IPS-18a (cell line): ENCODE data around the gene RNF151.
"Not testable (repeated sequence)": the region's sequence is repeated elsewhere in the genome, so short reads cannot be mapped to it uniquely, and the experiment has no call there.

Source experiments
- H3K27ac ChIP-seq: one replicate; pipeline ENCODE4 v1.5.1; 2013; ENCODE audit warnings: low read length
- H3K27me3 ChIP-seq: one replicate; pipeline ENCODE4 v1.6.1; 2013; ENCODE audit warnings: mild to moderate bottlenecking, low read length; ENCODE audit not compliant: control insufficient read depth, insufficient read depth
- H3K36me3 ChIP-seq: one replicate; pipeline ENCODE4 v1.6.1; 2013; ENCODE audit warnings: low read depth, low read length; ENCODE audit not compliant: control insufficient read depth
- H3K4me1 ChIP-seq: one replicate; pipeline ENCODE4 v1.6.1; 2013; ENCODE audit warnings: low read depth, low read length; ENCODE audit not compliant: control insufficient read depth
- H3K4me3 ChIP-seq: one replicate; pipeline ENCODE4 v1.5.1; 2013; ENCODE audit warnings: low read length
- H3K9ac ChIP-seq: one replicate; pipeline ENCODE4 v1.6.1; 2013; ENCODE audit warnings: mild to moderate bottlenecking, low read length, moderate library complexity
- H3K9me3 ChIP-seq: one replicate; pipeline ENCODE4 v1.6.1; 2013; ENCODE audit warnings: low read depth, low read length; ENCODE audit not compliant: control insufficient read depth

Gene RNF151, protein sequence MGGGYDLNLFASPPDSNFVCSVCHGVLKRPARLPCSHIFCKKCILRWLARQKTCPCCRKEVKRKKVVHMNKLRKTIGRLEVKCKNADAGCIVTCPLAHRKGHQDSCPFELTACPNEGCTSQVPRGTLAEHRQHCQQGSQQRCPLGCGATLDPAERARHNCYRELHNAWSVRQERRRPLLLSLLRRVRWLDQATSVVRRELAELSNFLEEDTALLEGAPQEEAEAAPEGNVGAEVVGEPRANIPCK

GRCh38 chr16:1966460-1966859 is at the start of gene RNF151:
TSS of gene RNF151 (plus strand) at chr16:1966856. CDS start at chr16:1966882, 26 bp downstream.
- no peaks in the 10 kb centered on the region for H3K27me3 ChIP-seq
- peaks cover 26% of the 10 kb centered on the region for H3K36me3 ChIP-seq
- no peak within 1 kb of the TSS for H3K27ac ChIP-seq
- peak within 1 kb of the TSS; percentile 91 for H3K9ac ChIP-seq
- H3K4me1 ChIP-seq, result peaks cover 4% of the 10 kb centered on the region
- H3K9me3 ChIP-seq, result no peaks in the 10 kb centered on the region
- peak within 1 kb of the TSS; percentile 80 for H3K4me3 ChIP-seq

DNA sequence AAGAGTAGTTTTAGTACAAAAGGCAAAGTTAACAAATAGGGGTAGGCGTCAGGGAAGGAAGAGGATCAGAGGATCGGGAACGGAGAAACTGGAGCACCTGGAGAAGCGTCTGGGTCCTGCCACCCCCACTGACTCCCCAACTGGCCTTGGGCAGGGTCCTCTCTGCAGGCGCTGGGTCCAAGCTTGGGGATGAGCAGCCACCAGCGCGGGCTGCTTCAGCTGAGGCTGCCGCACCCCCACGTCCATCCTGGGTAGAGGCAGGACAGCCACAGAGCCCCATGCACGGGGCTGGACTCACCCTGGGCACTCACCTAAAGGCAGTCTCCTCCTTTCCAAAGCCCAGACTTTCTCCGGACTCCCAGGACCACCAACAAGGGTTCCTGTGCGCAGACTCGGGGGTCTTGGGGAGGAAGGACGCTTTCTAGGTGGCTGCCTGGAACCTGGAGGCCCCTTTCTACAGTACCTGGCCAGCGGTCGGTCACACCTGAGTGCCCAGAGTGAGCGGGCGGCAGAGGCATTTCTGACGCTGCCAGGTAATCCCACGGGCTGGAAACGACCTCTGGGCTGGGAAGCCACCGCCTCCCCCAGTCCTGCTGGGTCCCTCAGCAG is 49.5 kb upstream of the RNF151 start:
- peaks cover 22% of the 10 kb centered on the region for H3K4me1 ChIP-seq
- peaks cover 76% of the 10 kb centered on the region for H3K27me3 ChIP-seq

GRCh38 chr16:1917665-1918350 is 48.8 kb upstream of the RNF151 start:
- Histone ChIP-seq H3K36me3 (no peaks in the 10 kb centered on the region), H3K4me1 (peaks cover 22% of the 10 kb centered on the region), H3K4me3 (peak overlapping the region; percentile 16), H3K27me3 (peaks cover 82% of the 10 kb centered on the region), H3K9me3 (no peaks in the 10 kb centered on the region), H3K9ac (no peak overlapping the region), H3K27ac (no peak overlapping the region)

More for the DNA sequence above, 49.5 kb upstream of the RNF151 start:
- Histone ChIP-seq H3K4me3 (peak overlapping the region; percentile 16), H3K27ac (no peak overlapping the region), H3K36me3 (no peaks in the 10 kb centered on the region), H3K9me3 (no peaks in the 10 kb centered on the region), H3K9ac (no peak overlapping the region)

DNA sequence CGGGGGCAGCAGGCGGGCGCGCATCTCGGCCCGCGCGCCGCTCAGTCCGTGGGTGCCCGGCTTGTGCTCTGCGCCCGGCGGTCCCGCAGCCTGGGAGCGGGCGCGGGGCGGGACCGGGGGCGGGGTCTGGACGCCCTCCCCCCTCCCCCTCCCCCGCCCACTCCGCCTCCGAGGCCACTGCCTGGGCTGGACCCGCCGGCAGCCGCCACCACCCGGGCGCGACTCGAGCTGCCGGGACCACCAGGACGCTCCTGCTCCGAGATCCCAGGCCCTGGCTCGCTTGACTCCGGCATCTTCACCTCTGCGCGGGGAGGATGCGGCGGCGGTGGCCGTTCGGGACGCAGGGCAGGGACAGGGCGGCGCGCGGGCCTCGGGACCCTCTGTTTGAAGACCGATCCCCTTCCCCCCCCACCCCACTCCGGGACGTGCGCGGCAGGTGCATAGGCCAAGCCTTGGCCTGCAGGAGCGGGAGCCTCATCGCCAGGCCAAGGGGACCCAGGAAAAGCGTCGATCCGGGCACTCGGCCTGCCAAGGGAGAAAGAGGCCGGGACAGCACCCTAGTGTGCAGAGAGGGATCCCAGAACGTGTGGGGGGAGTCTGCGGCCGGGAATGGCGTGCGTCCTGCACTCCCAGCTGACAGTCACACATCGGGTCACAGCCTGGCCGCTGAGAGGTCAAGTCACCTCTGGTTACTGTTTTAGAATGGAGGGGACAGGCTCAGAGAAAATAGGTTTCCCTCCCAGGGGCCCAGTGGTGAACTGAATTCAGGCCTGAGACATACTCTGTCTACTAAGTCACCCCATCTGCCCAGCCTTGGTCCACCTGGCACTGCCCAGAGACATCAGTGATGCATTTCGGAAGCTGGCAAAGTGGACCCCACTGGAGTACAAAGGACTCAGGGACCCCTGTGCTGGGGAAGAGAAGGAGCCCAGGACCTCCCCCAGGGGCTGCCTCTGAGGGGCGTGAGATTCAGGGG is 48.0 kb upstream of the RNF151 start, which contains the start of gene HS3ST6:
HS3ST6 (minus strand) TSS at position 65 of the 976 bp plus-strand sequence. CDS start 92 bp downstream, outside the sequence.
- no peak within 1 kb of the TSS for H3K27ac ChIP-seq
- H3K9me3 ChIP-seq, result no peaks in the 10 kb centered on the region
- H3K9ac ChIP-seq, result no peak within 1 kb of the TSS
- no peaks in the 10 kb centered on the region for H3K36me3 ChIP-seq
- peaks cover 22% of the 10 kb centered on the region for H3K4me1 ChIP-seq
- H3K4me3 ChIP-seq, result peak within 1 kb of the TSS; percentile 37
- H3K27me3 ChIP-seq, result peaks cover 91% of the 10 kb centered on the region

GRCh38 chr16:1919327-1919998 is 47.2 kb upstream of the RNF151 start:
- H3K4me1 ChIP-seq, result peaks cover 19% of the 10 kb centered on the region
- peaks cover 92% of the 10 kb centered on the region for H3K27me3 ChIP-seq
- no peak overlapping the region for H3K9ac ChIP-seq
- H3K4me3 ChIP-seq, result no peak overlapping the region
- no peaks in the 10 kb centered on the region for H3K36me3 ChIP-seq
- H3K9me3 ChIP-seq, result no peaks in the 10 kb centered on the region
- H3K27ac ChIP-seq, result no peak overlapping the region

- H3K36me3 ChIP-seq, H3K9me3 ChIP-seq, H3K27ac ChIP-seq, H3K9ac ChIP-seq: not testable (repeated sequence)
- peaks cover 16% of the 10 kb centered on the region for H3K4me1 ChIP-seq
- H3K27me3 ChIP-seq, result peaks cover 88% of the 10 kb centered on the region
- peak overlapping the region; percentile 5 for H3K4me3 ChIP-seq
Measured at GRCh38 chr16:1920122-1920521, 46.5 kb upstream of the RNF151 start.

- no peaks in the 10 kb centered on the region for H3K9me3 ChIP-seq
- H3K27ac ChIP-seq, result no peak overlapping the region
- peaks cover 16% of the 10 kb centered on the region for H3K4me1 ChIP-seq
- peaks cover 81% of the 10 kb centered on the region for H3K27me3 ChIP-seq
- no peaks in the 10 kb centered on the region for H3K36me3 ChIP-seq
- peak overlapping the region; percentile 5 for H3K4me3 ChIP-seq
- no peak overlapping the region for H3K9ac ChIP-seq
Measured at GRCh38 chr16:1920727-1921171, 45.9 kb upstream of the RNF151 start.

GRCh38 chr16:1922357-1922756 is 44.3 kb upstream of the RNF151 start:
- Histone ChIP-seq H3K9ac (no peak overlapping the region), H3K27me3 (peaks cover 65% of the 10 kb centered on the region), H3K27ac (no peak overlapping the region), H3K36me3 (no peaks in the 10 kb centered on the region), H3K9me3 (no peaks in the 10 kb centered on the region), H3K4me1 (peaks cover 6% of the 10 kb centered on the region), H3K4me3 (no peak overlapping the region)

DNA sequence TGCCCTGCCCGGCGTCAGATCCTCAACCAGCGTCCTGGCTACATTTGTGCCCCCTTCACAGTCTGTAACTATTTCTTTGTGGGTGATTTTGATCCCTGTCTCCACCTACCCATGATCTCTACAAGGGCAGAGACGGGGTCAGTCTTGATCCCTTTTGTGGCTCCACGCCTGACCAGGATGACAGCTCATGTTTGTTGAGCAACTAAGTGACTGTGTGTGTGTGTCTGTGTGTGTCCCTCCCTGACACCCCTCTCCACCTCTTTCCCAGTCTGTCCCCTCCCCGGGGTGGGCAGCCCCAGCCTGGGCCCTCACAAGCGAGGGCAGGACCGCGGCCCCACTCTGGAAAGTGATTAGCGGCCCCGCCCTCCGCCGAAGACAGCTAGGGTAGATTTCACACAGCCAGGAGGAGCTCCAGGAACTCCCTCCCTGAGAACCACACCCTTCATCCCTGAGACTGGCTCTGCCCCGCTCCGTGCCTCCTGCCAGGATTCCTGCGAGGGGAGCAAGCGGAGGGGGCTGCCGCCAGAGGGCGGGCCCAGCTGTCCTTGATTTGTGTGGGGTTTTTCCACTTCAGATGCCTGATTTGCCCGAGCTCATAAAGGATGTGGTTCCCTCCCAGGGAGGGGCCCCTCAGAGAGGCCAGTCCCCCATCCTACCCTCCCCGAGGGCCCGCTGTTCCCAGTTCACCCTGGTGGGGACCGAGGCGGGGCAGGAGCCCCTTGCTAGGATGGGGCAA is 43.2 kb upstream of the RNF151 start:
- H3K4me3 ChIP-seq, result peak overlapping the region; percentile 19

GRCh38 chr16:1924095-1924494 is 42.6 kb upstream of the RNF151 start:
- Histone ChIP-seq H3K4me1 (peaks cover 5% of the 10 kb centered on the region), H3K27ac (no peak overlapping the region), H3K27me3 (peaks cover 52% of the 10 kb centered on the region), H3K4me3 (peak overlapping the region; percentile 19), H3K36me3 (no peaks in the 10 kb centered on the region), H3K9ac (no peak overlapping the region), H3K9me3 (no peaks in the 10 kb centered on the region)

More for the DNA sequence above, 43.2 kb upstream of the RNF151 start:
- H3K4me1 ChIP-seq, result peaks cover 5% of the 10 kb centered on the region
- no peaks in the 10 kb centered on the region for H3K9me3 ChIP-seq
- peaks cover 58% of the 10 kb centered on the region for H3K27me3 ChIP-seq
- H3K36me3 ChIP-seq, result no peaks in the 10 kb centered on the region
- no peak overlapping the region for H3K9ac ChIP-seq
- no peak overlapping the region for H3K27ac ChIP-seq
